IPS-18c (cell line): ENCODE measurements around the gene CFH.
"Not testable (repeated sequence)": the region's sequence is repeated elsewhere in the genome, so short reads cannot be mapped to it uniquely, and the experiment has no call there.

Experiments used
- H3K4me3 ChIP-seq: 2 replicates; pipeline ENCODE4 v1.7.0; 2013; ENCODE audit warnings: low read depth, mild to moderate bottlenecking, low read length, moderate library complexity; ENCODE audit not compliant: insufficient read depth
- H3K9me3 ChIP-seq: one replicate; pipeline ENCODE4 v1.6.1; 2013; ENCODE audit warnings: mild to moderate bottlenecking, low read length, moderate library complexity; ENCODE audit not compliant: control insufficient read depth, insufficient read depth

CFH gene

GRCh38 chr1:196651637-196652215, at the start of gene CFH:
TSS of gene CFH (plus strand) at chr1:196652043. CDS start at chr1:196652118, 75 bp downstream.
- H3K9me3 ChIP-seq, result no peaks in the 10 kb centered on the region
- no peak within 1 kb of the TSS for H3K4me3 ChIP-seq

DNA sequence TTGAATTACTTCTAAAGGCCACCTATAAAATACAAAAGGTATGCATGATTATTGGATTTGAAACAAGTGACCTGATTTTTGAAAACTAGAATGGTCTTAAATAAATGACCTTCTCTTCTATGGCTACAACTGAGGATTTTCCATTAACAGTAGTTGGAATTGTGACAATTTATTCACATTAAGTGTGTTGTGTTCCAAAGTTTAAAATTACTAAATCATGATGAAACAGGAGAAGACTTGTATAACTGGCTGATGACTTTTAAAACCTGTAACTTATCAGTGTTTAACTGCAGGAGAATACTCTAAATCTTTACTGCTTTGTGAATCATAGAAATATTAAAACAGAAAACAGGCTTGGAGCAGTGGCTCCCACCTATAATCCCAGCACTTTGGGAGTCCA, 48.2 kb upstream of the CFH start:
- no peaks in the 10 kb centered on the region for H3K9me3 ChIP-seq
- H3K4me3 ChIP-seq, result no peak overlapping the region

DNA sequence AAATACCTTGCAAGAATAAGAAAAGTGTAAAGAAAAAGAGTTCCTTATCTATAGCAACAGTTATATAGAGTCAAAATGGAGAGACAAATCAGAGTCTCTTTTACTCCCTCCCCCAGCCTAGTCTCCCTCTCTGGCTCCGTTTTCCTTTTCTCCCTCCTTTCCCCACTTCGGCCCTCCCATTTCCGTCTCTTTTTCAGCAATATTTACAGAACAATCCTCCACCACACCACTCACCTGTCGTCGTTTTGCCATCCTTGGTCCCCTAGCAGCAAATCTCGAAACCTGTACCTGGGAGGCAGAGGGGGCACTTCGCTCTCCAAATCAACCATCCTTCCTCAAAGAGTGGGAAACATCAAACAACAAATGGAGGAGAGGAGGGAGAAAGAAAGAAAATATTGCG, 43.9 kb upstream of the CFH start:
- Histone ChIP-seq H3K4me3 (peak overlapping the region; percentile 79), H3K9me3 (no peaks in the 10 kb centered on the region)

DNA sequence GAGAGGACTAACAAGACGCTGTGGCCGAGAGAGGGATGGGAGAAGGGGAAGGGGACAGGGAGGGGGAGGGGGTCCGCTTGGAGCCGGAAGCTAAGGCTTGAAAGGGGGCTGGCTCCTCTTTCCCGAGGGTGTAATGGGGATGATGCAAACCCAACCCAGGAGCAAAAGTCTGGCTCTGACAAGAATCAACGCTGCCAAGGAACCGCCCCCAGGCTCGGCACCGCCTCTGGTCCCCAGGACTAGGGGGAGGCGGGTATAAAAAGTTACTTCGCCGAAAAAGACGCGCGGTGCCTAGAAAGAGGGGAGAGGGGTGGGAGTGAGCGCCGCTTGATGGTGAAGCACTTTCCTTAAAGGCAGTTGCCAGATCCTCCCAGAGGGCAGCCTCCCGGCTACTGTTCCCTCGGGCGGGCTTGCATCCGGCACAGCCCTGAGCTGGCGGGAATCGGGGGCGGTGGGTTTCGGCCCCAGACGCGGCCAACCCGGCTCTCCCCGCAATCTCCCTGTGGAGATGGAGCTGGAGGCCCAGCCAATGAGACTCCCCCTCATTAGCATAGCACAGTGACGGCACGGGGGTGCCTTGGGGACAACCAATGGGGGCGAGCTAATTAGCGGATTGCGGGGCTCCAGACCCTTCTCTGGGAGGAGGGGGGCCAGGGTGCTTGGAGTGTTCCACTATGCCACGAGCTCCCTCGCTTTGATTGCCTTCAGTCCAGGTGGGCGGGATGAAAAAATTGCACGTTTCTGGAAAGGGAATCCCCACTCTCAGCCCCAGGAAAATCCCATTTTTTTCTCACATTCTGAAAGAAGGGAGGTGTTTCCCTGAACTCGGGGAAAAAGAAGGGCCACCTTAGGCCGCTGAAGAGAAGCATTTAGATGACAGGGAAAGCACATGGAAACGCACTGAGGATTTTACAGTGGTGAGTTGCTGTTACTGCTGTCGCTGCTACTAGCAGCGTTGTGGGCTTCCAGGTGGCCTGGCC, 43.2 kb upstream of the CFH start, which contains the start of gene KCNT2:
KCNT2 (minus strand) TSS at position 51 of the 980 bp plus-strand sequence. CDS start 131 bp downstream, outside the sequence.
- H3K4me3 ChIP-seq, result peak within 1 kb of the TSS; percentile 79

GRCh38 chr1:196609370-196609737, 42.5 kb upstream of the CFH start:
- Histone ChIP-seq H3K4me3 (peak overlapping the region; percentile 37; the same call in 1 of the 2 replicates), H3K9me3 (no peaks in the 10 kb centered on the region)

More for the DNA sequence above, 43.2 kb upstream of the CFH start, which contains the start of gene KCNT2:
- no peaks in the 10 kb centered on the region for H3K9me3 ChIP-seq

DNA sequence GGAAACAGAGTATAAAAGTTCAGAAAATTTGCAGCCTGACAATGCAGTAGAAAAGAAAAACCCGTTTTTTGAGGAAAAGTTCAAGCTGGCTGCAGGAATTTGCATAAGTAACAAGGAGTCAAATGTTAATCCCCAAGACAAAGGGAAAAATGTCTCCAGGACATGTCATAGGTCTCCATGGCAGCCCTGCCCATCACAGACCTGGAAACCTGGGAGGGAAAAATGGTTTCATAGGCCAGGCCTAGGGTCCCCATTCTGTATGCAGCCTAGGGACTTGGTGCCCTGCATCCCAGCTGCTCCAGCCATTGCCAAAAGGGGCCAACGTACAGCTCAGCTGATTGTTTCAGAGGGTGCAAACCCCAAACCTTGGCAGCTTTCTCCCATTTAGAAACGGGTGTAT, 40.0 kb upstream of the CFH start:
- Histone ChIP-seq H3K9me3 (no peaks in the 10 kb centered on the region), H3K4me3 (no peak overlapping the region)

GRCh38 chr1:196619721-196620120, 32.1 kb upstream of the CFH start:
- no peaks in the 10 kb centered on the region for H3K9me3 ChIP-seq
- no peak overlapping the region for H3K4me3 ChIP-seq

DNA sequence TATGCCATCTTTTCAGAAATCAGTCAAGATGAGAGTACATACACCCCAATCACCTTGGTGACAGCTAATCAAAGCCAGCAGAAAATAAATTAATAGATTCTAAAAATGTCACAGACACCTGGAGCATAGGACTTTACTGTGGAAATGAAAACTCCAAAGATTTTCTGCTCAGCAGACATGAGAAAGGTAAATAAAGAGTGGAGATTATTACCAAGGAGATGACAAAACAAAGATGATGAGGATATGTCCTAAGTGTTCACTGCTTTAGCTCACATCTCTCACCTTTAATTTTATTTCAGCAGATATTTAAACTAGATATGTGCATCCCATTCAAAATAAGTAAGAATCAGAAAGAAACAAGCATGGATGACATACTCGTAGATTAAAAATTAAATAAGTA, 28.8 kb upstream of the CFH start:
- Histone ChIP-seq H3K9me3 (no peaks in the 10 kb centered on the region), H3K4me3 (no peak overlapping the region)

DNA sequence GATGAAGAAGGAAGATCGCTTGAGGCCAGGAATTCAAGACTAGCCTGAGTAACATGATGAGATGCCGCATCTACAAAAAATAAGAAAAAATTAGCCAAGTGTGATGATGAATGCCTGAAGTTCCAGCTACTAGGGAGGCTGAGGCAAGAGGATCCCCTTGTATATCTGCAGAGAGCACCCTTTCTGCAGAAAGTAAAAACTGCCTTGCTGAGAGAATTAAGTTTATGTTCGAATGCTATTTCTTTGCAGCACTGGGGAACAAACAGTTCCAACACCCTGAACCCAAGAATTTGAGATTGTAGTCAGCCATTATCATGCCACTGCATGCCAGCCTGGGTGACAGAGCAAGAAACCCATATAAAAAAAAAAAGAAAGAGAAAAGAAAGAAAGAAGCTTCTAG, 23.0 kb upstream of the CFH start:
- Histone ChIP-seq H3K9me3 (no peaks in the 10 kb centered on the region), H3K4me3 (no peak overlapping the region)

GRCh38 chr1:196637606-196638005, 14.2 kb upstream of the CFH start:
- H3K9me3 ChIP-seq, result no peaks in the 10 kb centered on the region
- H3K4me3 ChIP-seq, result no peak overlapping the region

GRCh38 chr1:196638466-196638865, 13.4 kb upstream of the CFH start:
- H3K4me3 ChIP-seq, result no peak overlapping the region

GRCh38 chr1:196639291-196639690, 12.6 kb upstream of the CFH start:
- H3K9me3 ChIP-seq, H3K4me3 ChIP-seq: not testable (repeated sequence)

More at GRCh38 chr1:196638466-196638865, 13.4 kb upstream of the CFH start:
- H3K9me3 ChIP-seq, result no peaks in the 10 kb centered on the region

GRCh38 chr1:196640976-196641375, 10.9 kb upstream of the CFH start:
- Histone ChIP-seq H3K4me3 (no peak overlapping the region), H3K9me3 (no peaks in the 10 kb centered on the region)

DNA sequence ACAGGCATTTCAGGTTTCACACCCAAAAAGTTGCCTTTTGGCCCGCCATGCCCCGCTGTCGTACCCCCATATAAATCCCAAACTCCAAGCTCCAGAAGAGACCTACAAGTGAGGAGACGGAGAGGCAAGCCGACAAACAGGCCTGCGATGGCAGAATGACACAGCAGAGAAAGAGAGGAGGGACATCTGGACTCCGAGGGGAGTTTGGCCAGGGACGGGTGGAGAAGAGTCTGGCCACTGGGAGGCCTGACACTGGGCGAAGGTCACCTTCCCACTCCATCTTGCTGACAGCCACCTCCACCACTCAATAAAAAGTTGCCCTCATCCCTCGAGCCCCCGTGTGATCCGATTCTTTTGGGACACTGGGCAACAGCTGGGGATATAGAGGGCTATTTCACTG, 1.9 kb upstream of the CFH start:
- Histone ChIP-seq H3K9me3 (no peaks in the 10 kb centered on the region), H3K4me3 (peak overlapping the region; percentile 40; the same call in 1 of the 2 replicates)

GRCh38 chr1:196650403-196650802, 1.4 kb upstream of the CFH start:
- H3K4me3 ChIP-seq, result peak overlapping the region; percentile 40; the same call in 1 of the 2 replicates

GRCh38 chr1:196651079-196651478, 764 bp upstream of the CFH start:
- Histone ChIP-seq H3K9me3 (no peaks in the 10 kb centered on the region), H3K4me3 (no peak overlapping the region)

More at GRCh38 chr1:196650403-196650802, 1.4 kb upstream of the CFH start:
- H3K9me3 ChIP-seq, result no peaks in the 10 kb centered on the region

DNA sequence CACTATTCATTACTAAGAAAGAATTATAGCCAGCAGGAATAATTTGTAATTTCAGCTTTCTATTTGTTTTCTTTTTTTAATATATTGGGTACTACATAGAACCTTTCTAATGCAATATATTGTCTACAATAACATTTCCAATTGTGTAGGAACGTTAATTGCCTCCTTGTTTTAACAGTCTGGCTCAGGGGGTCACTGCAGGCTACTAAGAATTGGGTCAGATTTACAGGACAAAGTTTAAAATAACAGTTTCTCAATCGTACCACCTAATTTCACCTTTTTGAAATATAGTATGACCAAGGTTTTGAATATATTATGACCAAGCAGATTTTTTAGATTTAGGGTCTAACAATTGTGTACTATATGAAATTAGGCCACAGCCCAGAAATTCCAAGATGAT, 2.4 kb downstream of the CFH start:
- H3K4me3 ChIP-seq, result no peak overlapping the region
- H3K9me3 ChIP-seq, result no peaks in the 10 kb centered on the region

- no peak overlapping the region for H3K4me3 ChIP-seq
- no peaks in the 10 kb centered on the region for H3K9me3 ChIP-seq
Observed at GRCh38 chr1:196655071-196655470, 3.2 kb downstream of the CFH start.
